ENCODE results near the gene LPCAT3.

LPCAT3 gene

DNA sequence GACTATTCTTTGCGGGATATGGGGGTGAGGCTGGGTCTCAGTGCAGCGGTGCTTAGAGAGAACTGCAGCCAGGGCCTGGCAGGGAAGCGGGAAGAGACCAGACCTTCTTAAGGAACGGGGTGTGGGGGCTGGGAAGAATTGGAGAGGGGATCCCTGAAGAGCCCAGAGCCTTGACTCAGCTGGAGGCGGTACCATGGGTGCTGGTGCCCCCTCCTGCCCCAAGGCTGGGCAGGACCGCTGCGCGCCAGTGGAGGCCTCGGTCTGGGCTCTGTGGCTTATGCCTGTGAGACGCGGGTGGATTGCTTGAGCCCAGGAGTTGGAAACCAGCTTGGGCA, 76.0 kb downstream of the LPCAT3 start:
- ChIA-PET CTCF (interaction anchor here (13.2 to 22.9 kb wide), 2 partner anchors 17 to 18 kb away, joined by 142 to 530 read pairs; no protein-coding TSS in a partner anchor), POLR2A (interaction anchor here (3.5 to 6.1 kb wide), 2 partner anchors 19 to 75 kb away, joined by 17 to 147 read pairs; partner anchors contain the start of gene TPI1)
- TF ChIP-seq CTCF (IDR thresholded peaks at IDR 0.05; ENCODE audit: control extremely low read depth, extremely low read depth, low read depth, missing control alignments) = no peak
- no peak for DNase-seq (ENCODE audit: extremely low spot score)

DNA sequence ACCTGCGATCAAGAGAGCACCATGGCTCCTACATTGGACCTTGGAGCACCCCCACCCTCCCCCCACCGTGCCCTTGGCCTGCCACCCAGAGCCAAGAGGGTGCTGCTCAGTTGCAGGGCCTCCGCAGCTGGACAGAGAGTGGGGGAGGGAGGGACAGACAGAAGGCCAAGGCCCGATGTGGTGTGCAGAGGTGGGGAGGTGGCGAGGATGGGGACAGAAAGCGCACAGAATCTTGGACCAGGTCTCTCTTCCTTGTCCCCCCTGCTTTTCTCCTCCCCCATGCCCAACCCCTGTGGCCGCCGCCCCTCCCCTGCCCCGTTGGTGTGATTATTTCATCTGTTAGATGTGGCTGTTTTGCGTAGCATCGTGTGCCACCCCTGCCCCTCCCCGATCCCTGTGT, 76.5 kb downstream of the LPCAT3 start:
- CTCF ChIA-PET = interaction anchor here (3.1 to 22.9 kb wide), 3 partner anchors 16 to 70 kb away, joined by 13 to 530 read pairs (median 142); partner anchors contain the start of gene SPSB2
- no peak for TF ChIP-seq CTCF (IDR thresholded peaks at IDR 0.05; ENCODE audit: control extremely low read depth, extremely low read depth, low read depth, missing control alignments)
- DNase-seq (ENCODE audit: extremely low spot score) = no peak
- POLR2A ChIA-PET = interaction anchor here (3.5 kb wide), 1 partner anchor 74 kb away, joined by 17 read pairs; the partner anchor contains the start of gene TPI1

GRCh38 chr12:6941267-6941666, 77.0 kb downstream of the LPCAT3 start:
- no peak for TF ChIP-seq CTCF (IDR thresholded peaks at IDR 0.05; ENCODE audit: control extremely low read depth, extremely low read depth, low read depth, missing control alignments)
- no peak for DNase-seq (ENCODE audit: extremely low spot score)
- ChIA-PET POLR2A (no interaction called here), CTCF (interaction anchor here (3.1 to 22.9 kb wide), 3 partner anchors 16 to 69 kb away, joined by 13 to 530 read pairs (median 142); partner anchors contain the start of gene SPSB2)

- POLR2A ChIA-PET = interaction anchor here (1.2 kb wide), 1 partner anchor 22 kb away, joined by 3 read pairs; no protein-coding TSS in a partner anchor
These were observed 79.1 kb downstream of the LPCAT3 start for GRCh38 chr12:6939191-6939540.

GRCh38 chr12:6938353-6939190, 79.7 kb downstream of the LPCAT3 start:
- ChIA-PET POLR2A (interaction anchor here (1.0 to 1.4 kb wide), 4 partner anchors 8 to 20 kb away, joined by 3 to 6 read pairs (median 4); no protein-coding TSS in a partner anchor), CTCF (interaction anchor here (0.7 to 22.9 kb wide), 18 partner anchors 9 to 185 kb away, joined by 3 to 530 read pairs (median 8); partner anchors contain the start of genes ATN1, C12orf57, C1RL and MLF2)
- no peak for DNase-seq (ENCODE audit: extremely low spot score)
- no peak for TF ChIP-seq CTCF (IDR thresholded peaks at IDR 0.05; ENCODE audit: control extremely low read depth, extremely low read depth, low read depth, missing control alignments)

More at GRCh38 chr12:6939191-6939540, 79.1 kb downstream of the LPCAT3 start:
- DNase-seq (ENCODE audit: extremely low spot score) = no peak
- CTCF ChIA-PET = interaction anchor here (0.8 to 22.9 kb wide), 13 partner anchors 8 to 70 kb away, joined by 3 to 530 read pairs (median 12); partner anchors contain the start of genes ATN1, C12orf57, PTPN6 and RNU7-1
- TF ChIP-seq CTCF (IDR thresholded peaks at IDR 0.05; ENCODE audit: control extremely low read depth, extremely low read depth, low read depth, missing control alignments) = no peak

Measured in GM10248 (cell line).